ENCODE results near the gene P3R3URF.
"Not testable (repeated sequence)": the region's sequence is repeated elsewhere in the genome, so short reads cannot be mapped to it uniquely, and the experiment has no call there.

Gene P3R3URF

DNA sequence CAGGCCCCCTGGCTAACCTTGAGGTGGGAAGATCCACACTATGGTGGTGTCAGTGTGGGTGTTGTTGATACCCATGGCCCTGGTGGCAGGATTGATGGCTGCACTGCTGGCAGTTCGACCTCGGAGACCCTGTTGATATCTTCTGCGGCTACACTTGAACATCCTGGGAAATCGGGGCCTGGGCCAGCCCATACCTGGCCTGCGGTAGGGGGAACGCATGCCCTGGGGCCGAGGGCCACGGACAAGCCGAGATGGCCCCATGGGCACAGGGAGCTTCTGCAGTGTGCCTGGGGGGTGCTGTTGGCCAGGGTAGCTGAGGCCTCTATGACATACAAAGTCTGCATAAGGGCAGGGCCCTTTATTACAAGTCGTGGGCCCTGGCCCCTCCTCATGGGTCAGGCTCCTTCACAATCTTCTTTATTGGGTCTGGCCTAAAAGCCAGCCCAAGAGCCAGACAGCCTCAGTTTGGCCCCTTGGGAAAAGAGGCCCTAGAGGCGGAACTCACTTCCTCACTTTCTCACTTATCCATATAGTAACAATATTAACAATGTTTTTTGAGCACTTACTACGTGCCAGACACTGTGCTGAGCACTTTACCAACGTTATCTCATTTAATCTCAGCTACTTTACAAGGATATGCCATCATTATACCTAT lies at the start of gene P3R3URF:
TSS of gene P3R3URF (minus strand) at position 278 of the 655 bp plus-strand sequence. CDS start at position 261, 17 bp downstream.
- no peaks in the 10 kb centered on the region for H3K27me3 Mint-ChIP-seq
- H3K4me1 Mint-ChIP-seq (ENCODE audit: low read depth) = no peaks in the 10 kb centered on the region
- H3K36me3 Mint-ChIP-seq = no peaks in the 10 kb centered on the region
- no peak within 1 kb of the TSS for H3K27ac Mint-ChIP-seq
- no peak within 1 kb of the TSS for H3K4me3 Mint-ChIP-seq
- H3K9me3 Mint-ChIP-seq (ENCODE audit: low read depth) = no peaks in the 10 kb centered on the region

- H3K4me1 Mint-ChIP-seq (ENCODE audit: low read depth) = peaks cover 2% of the 10 kb centered on the region
- H3K36me3 Mint-ChIP-seq = no peaks in the 10 kb centered on the region
- no peak overlapping the region for H3K4me3 Mint-ChIP-seq
- H3K27ac Mint-ChIP-seq = no peak overlapping the region
- no peaks in the 10 kb centered on the region for H3K9me3 Mint-ChIP-seq (ENCODE audit: low read depth)
- H3K27me3 Mint-ChIP-seq = no peaks in the 10 kb centered on the region
These were observed 48.7 kb upstream of the P3R3URF start for GRCh38 chr1:46224966-46225365.

GRCh38 chr1:46223472-46223943 lies 47.2 kb upstream of the P3R3URF start:
- Mint-ChIP-seq H3K9me3 (ENCODE audit: low read depth) (no peaks in the 10 kb centered on the region), H3K4me1 (ENCODE audit: low read depth) (peaks cover 2% of the 10 kb centered on the region), H3K36me3 (no peaks in the 10 kb centered on the region), H3K4me3 (no peak overlapping the region), H3K27me3 (no peaks in the 10 kb centered on the region), H3K27ac (no peak overlapping the region)

DNA sequence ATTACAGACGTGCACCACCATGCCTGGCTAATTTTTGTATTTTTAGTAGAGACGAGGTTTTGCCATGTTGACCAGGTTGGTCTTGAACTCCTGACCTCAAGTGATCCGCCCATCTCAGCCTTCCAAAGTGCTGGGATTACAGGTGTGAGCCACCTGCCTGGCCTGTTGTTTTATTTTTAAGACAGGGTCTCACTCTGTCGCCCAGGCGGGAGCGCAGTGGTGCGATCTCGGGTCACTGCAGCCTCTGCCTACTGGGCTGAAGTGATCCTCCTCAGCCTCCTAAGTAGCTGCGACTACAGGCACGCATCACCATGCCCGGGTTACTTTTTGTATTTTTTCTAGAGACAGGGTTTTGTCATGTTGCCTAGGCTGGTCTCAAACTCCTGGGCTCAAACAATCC lies 46.8 kb upstream of the P3R3URF start:
- H3K9me3 Mint-ChIP-seq (ENCODE audit: low read depth); H3K36me3 Mint-ChIP-seq; H3K27ac Mint-ChIP-seq; H3K4me3 Mint-ChIP-seq; H3K4me1 Mint-ChIP-seq (ENCODE audit: low read depth); H3K27me3 Mint-ChIP-seq: not testable (repeated sequence)

GRCh38 chr1:46221749-46222148 lies 45.5 kb upstream of the P3R3URF start:
- H3K36me3 Mint-ChIP-seq = no peaks in the 10 kb centered on the region
- no peak overlapping the region for H3K27ac Mint-ChIP-seq

DNA sequence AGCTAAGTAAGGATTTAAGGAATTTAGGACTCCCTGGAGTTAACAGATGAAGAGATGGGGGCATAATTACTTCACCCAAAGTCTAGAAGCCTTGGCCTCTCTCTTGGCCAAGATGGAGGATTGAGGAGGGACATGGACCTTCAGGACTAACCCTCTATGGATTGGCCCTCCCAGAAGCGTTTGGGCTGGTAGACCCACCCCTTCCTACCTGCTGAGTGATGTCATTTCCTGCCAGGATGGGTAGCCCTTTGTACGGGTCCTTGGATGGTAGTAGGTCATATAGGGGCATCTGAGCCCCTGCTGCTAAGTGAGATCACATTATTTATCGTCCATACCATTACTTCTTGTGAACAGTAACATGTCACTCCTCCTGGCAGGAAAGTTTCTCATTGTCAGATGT lies 44.5 kb upstream of the P3R3URF start:
- Mint-ChIP-seq H3K36me3 (no peaks in the 10 kb centered on the region), H3K27ac (no peak overlapping the region), H3K4me1 (ENCODE audit: low read depth) (peaks cover 2% of the 10 kb centered on the region), H3K27me3 (peaks cover 2% of the 10 kb centered on the region), H3K9me3 (ENCODE audit: low read depth) (no peaks in the 10 kb centered on the region), H3K4me3 (no peak overlapping the region)

More at GRCh38 chr1:46221749-46222148, 45.5 kb upstream of the P3R3URF start:
- Mint-ChIP-seq H3K27me3 (peaks cover 2% of the 10 kb centered on the region), H3K4me3 (no peak overlapping the region), H3K4me1 (ENCODE audit: low read depth) (peaks cover 2% of the 10 kb centered on the region), H3K9me3 (ENCODE audit: low read depth) (no peaks in the 10 kb centered on the region)

DNA sequence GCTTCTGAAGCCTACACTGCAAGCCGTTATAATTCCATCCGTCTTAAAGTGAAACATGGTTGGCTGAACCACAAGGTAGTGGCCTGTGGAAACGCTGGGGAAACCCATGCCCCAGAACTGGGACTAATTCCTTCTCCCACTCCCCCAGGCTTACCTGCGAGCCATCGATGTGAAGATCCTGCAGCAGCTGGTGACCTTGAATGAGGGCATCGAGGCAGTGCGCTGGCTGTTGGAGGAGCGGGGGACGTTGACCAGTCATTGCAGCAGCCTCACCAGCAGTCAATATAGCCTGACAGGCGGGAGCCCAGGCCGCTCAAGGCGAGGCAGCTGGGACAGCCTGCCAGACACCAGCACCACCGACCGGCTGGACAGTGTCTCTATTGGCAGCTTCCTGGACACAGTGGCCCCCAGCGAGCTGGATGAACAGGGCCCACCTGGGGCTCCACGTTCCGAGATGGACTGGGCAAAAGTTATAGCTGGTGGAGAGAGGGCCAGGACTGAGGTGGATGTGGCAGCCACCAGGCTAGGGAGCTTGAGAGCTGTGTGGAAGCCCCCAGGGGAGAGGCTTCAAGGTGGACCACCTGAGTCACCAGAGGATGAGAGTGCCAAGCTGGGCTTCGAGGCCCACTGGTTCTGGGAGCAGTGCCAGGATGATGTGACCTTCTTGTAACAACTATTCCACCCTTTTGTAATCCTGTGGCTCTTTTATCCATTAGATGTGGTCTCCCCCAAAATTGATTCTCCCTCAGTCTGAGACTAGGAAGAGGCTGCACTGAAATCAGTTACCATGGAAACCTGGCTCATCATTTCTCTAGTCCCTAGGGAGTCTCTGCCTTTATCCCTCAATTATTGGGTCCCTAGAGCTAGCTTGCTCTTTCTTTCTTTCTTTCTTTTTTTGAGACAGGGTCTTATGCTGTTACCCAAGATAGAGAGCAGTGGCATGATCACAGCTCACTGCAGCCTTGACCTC lies 43.5 kb upstream of the P3R3URF start:
- Mint-ChIP-seq H3K36me3 (no peaks in the 10 kb centered on the region), H3K27ac (no peak overlapping the region), H3K4me1 (ENCODE audit: low read depth) (peaks cover 2% of the 10 kb centered on the region), H3K27me3 (peaks cover 2% of the 10 kb centered on the region), H3K4me3 (no peak overlapping the region), H3K9me3 (ENCODE audit: low read depth) (no peaks in the 10 kb centered on the region)

- H3K27me3 Mint-ChIP-seq = peaks cover 2% of the 10 kb centered on the region
- H3K9me3 Mint-ChIP-seq (ENCODE audit: low read depth) = no peaks in the 10 kb centered on the region
- H3K36me3 Mint-ChIP-seq = no peaks in the 10 kb centered on the region
- peaks cover under 1% of the 10 kb centered on the region for H3K4me1 Mint-ChIP-seq (ENCODE audit: low read depth)
- H3K27ac Mint-ChIP-seq = no peak overlapping the region
- H3K4me3 Mint-ChIP-seq = no peak overlapping the region
These were observed 42.2 kb upstream of the P3R3URF start for GRCh38 chr1:46218443-46218842.

DNA sequence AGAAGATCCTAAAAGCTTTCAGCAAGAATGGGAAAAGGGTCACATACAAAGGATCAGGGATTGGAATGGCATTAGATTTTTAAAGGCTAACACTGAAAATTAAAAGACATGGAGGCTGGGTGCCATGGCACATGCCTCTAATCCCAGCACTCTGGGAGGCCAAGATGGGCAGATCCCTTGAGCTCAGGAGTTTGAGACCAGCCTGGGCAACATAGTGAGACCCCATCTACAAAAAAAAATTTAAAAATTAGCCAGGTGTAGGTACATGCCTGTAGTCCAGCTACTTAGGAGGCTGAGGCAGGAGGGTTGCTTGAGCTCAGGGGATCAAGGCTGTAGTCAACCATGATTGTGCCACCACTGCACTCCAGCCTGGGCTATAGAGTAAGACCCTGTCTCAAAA lies 39.2 kb upstream of the P3R3URF start:
- no peaks in the 10 kb centered on the region for H3K4me1 Mint-ChIP-seq (ENCODE audit: low read depth)
- no peaks in the 10 kb centered on the region for H3K9me3 Mint-ChIP-seq (ENCODE audit: low read depth)
- peaks cover 2% of the 10 kb centered on the region for H3K27me3 Mint-ChIP-seq
- H3K27ac Mint-ChIP-seq = no peak overlapping the region
- H3K36me3 Mint-ChIP-seq = no peaks in the 10 kb centered on the region
- no peak overlapping the region for H3K4me3 Mint-ChIP-seq

GRCh38 chr1:46211051-46211450 lies 34.8 kb upstream of the P3R3URF start:
- Mint-ChIP-seq H3K4me1 (ENCODE audit: low read depth) (no peaks in the 10 kb centered on the region), H3K27me3 (no peaks in the 10 kb centered on the region), H3K4me3 (no peak overlapping the region), H3K9me3 (ENCODE audit: low read depth) (no peaks in the 10 kb centered on the region), H3K36me3 (no peaks in the 10 kb centered on the region), H3K27ac (no peak overlapping the region)

GRCh38 chr1:46210561-46210960 lies 34.3 kb upstream of the P3R3URF start:
- Mint-ChIP-seq H3K9me3 (ENCODE audit: low read depth) (no peaks in the 10 kb centered on the region), H3K27ac (no peak overlapping the region), H3K4me3 (no peak overlapping the region), H3K4me1 (ENCODE audit: low read depth) (no peaks in the 10 kb centered on the region), H3K36me3 (no peaks in the 10 kb centered on the region), H3K27me3 (no peaks in the 10 kb centered on the region)

DNA sequence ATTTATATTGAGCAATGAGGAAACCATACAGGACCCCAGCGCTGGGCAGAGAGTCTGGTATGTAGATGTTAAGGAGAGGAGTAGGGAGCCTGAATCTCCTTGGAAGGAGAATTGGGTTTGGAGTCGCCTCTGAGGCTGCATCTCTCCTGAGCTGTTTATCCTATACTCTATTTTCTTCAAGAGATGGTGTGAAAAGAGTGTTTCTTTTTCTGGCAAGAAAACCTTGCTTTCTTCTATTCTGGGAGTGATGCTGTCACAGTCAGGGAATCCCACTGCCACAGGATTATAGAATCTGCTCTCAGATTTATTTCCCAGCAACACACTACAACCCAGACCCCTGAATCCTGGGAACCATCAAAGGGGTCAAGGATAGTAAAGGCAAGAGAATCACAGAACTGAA lies 30.1 kb upstream of the P3R3URF start:
- Mint-ChIP-seq H3K27ac (no peak overlapping the region), H3K27me3 (no peaks in the 10 kb centered on the region), H3K36me3 (no peaks in the 10 kb centered on the region), H3K4me3 (no peak overlapping the region), H3K4me1 (ENCODE audit: low read depth) (peaks cover 13% of the 10 kb centered on the region), H3K9me3 (ENCODE audit: low read depth) (no peaks in the 10 kb centered on the region)

- H3K27me3 Mint-ChIP-seq = no peaks in the 10 kb centered on the region
- H3K4me3 Mint-ChIP-seq = no peak overlapping the region
- H3K4me1 Mint-ChIP-seq (ENCODE audit: low read depth) = peaks cover 13% of the 10 kb centered on the region
- H3K27ac Mint-ChIP-seq = no peak overlapping the region
- H3K36me3 Mint-ChIP-seq = no peaks in the 10 kb centered on the region
- H3K9me3 Mint-ChIP-seq (ENCODE audit: low read depth) = no peaks in the 10 kb centered on the region
These were observed 29.5 kb upstream of the P3R3URF start for GRCh38 chr1:46205791-46206190.

DNA sequence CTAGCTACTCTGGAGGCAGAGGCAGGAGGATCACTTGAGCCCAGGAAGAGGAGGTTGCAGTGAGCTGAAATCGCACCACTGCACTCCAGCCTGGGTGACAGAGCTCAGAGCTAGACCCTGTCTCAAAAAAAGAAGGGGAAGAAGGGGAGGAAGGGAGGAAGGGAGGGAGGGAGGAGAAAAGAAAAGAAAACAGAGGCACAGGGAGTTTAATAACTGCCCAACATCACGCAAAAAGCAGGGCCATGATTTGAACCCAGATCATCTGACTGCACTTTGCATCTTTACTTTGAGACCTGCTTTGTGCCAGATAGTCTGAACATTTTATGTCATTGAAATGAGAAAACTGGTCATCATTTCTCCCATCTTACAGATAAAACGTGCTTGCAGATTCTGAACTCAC lies 28.9 kb upstream of the P3R3URF start:
- Mint-ChIP-seq H3K4me1 (ENCODE audit: low read depth) (peaks cover 16% of the 10 kb centered on the region), H3K9me3 (ENCODE audit: low read depth) (no peaks in the 10 kb centered on the region), H3K4me3 (no peak overlapping the region), H3K27ac (no peak overlapping the region), H3K27me3 (no peaks in the 10 kb centered on the region), H3K36me3 (no peaks in the 10 kb centered on the region)

- Mint-ChIP-seq H3K4me1 (ENCODE audit: low read depth) (peaks cover 19% of the 10 kb centered on the region), H3K27ac (no peak overlapping the region), H3K36me3 (no peaks in the 10 kb centered on the region), H3K27me3 (no peaks in the 10 kb centered on the region), H3K9me3 (ENCODE audit: low read depth) (no peaks in the 10 kb centered on the region), H3K4me3 (no peak overlapping the region)
These were observed 28.1 kb upstream of the P3R3URF start for GRCh38 chr1:46204406-46204742.
